ENCODE measurements around the gene CCDC178. TPM values are rescaled to one million over a fixed set of nuclear protein-coding genes. Genes with fewer than 3 reads are reported as not detected.
"Not testable (repeated sequence)": the region's sequence is repeated elsewhere in the genome, so short reads cannot be mapped to it uniquely, and the experiment has no call there.

Gene CCDC178
- total RNA-seq, 4 donors from 2014 or later, result 0.39 to 1.4 TPM; not detected in 2

DNA sequence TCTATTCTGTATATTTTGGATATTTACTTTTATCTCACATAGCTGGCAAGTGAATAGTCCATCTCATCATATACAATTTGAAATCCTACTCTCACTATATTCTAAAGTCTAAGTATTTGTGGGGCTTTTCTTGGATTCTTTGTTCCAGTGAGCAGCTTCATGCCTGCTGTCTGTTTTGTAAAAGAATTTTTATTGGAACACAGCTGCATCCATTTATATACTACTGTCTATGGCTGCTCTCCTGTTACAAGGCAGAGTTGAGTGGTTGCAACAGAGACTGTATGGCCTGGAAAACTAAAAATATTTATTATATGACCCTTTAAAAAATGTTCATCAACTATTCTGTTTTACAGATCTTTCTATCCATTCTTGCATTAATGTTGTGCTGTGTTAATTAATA, 474.4 kb downstream of the CCDC178 start:
- no peak for DNase-seq (ENCODE audit: low spot score in 2 of 2)
- intact Hi-C loops (cut with DNase I; ENCODE audit: low total_unique reads), result no loop called here
- no peak overlapping the region for H3K4me3 ChIP-seq (ENCODE audit: low read depth, poor library complexity, severe bottlenecking)
- no peak for TF ChIP-seq POLR2A (IDR thresholded peaks at IDR 0.05)
- TF ChIP-seq, protein P1, sequence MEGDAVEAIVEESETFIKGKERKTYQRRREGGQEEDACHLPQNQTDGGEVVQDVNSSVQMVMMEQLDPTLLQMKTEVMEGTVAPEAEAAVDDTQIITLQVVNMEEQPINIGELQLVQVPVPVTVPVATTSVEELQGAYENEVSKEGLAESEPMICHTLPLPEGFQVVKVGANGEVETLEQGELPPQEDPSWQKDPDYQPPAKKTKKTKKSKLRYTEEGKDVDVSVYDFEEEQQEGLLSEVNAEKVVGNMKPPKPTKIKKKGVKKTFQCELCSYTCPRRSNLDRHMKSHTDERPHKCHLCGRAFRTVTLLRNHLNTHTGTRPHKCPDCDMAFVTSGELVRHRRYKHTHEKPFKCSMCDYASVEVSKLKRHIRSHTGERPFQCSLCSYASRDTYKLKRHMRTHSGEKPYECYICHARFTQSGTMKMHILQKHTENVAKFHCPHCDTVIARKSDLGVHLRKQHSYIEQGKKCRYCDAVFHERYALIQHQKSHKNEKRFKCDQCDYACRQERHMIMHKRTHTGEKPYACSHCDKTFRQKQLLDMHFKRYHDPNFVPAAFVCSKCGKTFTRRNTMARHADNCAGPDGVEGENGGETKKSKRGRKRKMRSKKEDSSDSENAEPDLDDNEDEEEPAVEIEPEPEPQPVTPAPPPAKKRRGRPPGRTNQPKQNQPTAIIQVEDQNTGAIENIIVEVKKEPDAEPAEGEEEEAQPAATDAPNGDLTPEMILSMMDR (IDR thresholded peaks at IDR 0.05), result no peak

DNA sequence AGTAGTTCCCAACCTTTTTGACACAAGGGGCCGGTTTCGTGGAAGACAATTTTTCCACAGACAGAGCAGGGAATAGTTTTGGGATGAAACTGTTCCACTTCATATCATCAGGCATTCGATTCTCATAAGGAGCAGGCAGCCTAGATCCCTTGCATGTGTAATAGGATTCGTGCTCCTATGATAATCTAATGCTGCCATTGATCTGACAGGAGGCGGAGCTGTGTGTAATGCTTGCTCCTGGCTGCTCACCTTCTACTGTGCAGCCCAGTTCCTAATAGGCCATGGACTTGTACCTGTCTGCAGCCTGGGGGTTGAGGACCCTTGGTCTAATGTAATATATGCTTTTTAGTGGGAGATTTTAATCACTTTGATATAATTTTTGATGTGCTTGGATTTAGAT, 479.0 kb downstream of the CCDC178 start:
- intact Hi-C loops (cut with DNase I; ENCODE audit: low total_unique reads), result no loop called here
- WGBS, 2 donors, result 81 to 87% methylated on average over 5 of the region's 5 CpGs

DNA sequence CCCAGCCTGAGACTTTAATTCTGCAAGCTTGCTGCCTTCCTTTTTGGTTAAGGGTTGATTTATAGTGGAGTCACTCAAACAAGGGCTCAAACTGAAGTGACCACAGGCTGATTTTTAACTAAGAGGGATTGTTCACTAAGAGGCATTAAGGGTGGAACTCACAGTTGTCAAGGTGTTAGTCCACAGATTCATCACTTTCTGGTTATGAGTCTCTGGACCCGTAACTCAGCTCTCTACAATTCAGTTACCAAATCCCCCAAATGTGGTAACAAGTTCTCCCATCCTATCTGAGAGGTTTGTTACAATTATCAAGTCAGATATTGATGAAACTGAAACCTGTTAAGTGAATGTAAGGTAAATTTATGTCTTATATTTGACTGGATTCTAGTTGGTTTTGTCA, 481.8 kb downstream of the CCDC178 start:
- TF ChIP-seq, protein P1 (IDR thresholded peaks at IDR 0.05), result no peak
- no peak for TF ChIP-seq POLR2A (IDR thresholded peaks at IDR 0.05)
- 85 to 86% methylated on average over 1 of the region's 1 CpG for WGBS, 2 donors

More for the DNA sequence above, 479.0 kb downstream of the CCDC178 start:
- H3K4me3 ChIP-seq (ENCODE audit: low read depth, poor library complexity, severe bottlenecking), result no peak overlapping the region
- DNase-seq (ENCODE audit: low spot score in 2 of 2), result no peak
- TF ChIP-seq, protein P1 (IDR thresholded peaks at IDR 0.05), result no peak
- TF ChIP-seq POLR2A (IDR thresholded peaks at IDR 0.05), result no peak

DNA sequence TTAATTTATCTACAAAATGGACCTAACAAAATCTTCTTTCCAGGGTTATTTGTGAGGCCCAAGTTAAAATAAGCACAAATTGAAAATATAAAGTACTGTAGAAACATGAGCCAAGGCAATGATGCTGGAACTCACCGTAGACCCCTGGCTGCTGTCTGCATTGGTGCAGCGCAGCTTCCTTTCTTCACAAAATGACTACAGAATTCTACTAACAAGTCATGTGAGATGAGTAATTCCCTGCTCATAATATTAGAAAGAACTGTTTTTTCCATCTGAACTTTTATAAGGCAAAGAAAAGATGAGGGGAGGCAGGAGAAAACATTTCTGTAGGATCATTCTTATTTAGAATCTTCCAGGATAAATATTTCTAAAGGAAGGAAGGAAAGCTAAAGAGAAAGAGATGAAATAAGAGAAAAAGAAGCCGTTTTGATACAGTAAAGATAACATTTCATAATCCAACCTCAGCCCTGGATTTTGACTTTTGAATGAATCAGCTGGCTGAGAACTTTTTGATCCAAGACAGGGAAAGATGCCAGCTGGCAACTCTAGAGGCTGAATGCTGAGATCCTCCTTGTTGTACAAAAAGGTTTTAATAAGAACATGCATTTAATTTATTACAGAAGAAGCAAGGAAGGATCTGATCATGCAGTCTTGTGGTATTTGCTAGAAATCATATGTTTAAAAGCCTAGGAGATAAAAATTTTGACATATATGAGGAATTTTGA, 483.8 kb downstream of the CCDC178 start:
- no peak overlapping the region for H3K4me3 ChIP-seq (ENCODE audit: low read depth, poor library complexity, severe bottlenecking)
- TF ChIP-seq, protein P1 (IDR thresholded peaks at IDR 0.05), result no peak
- no peak for TF ChIP-seq POLR2A (IDR thresholded peaks at IDR 0.05)
- WGBS, 2 donors, result 31 to 38% methylated on average over 3 of the region's 3 CpGs
- no peak for DNase-seq (ENCODE audit: low spot score in 2 of 2)
- intact Hi-C loops (cut with DNase I; ENCODE audit: low total_unique reads), result no loop called here

More for the DNA sequence above, 481.8 kb downstream of the CCDC178 start:
- no peak overlapping the region for H3K4me3 ChIP-seq (ENCODE audit: low read depth, poor library complexity, severe bottlenecking)
- DNase-seq (ENCODE audit: low spot score in 2 of 2), result no peak
- intact Hi-C loops (cut with DNase I; ENCODE audit: low total_unique reads), result no loop called here

DNA sequence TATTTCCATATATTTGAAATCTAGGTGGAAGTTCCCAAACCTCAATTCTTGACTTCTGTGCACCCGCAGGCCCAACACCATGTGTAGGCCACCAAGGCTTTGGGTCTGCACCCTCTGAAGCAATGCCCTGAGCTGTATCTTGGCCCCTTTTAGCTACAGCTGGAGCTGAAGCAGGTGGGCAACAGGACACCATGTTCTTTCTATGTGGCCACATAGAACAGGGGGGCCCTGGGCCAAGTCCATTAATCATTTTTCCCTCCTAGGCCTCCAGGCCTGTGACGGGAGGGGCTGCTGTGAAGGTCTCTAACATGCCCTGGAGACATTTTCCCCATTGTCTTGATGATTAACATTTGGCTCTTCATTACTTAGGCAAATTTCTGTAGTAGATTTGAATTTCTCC, 488.2 kb downstream of the CCDC178 start:
- H3K4me3 ChIP-seq (ENCODE audit: low read depth, poor library complexity, severe bottlenecking); DNase-seq (ENCODE audit: low spot score in 2 of 2); intact Hi-C loops (cut with DNase I; ENCODE audit: low total_unique reads): not testable (repeated sequence)
- WGBS, 2 donors, result 77 to 79% methylated on average over 2 of the region's 2 CpGs

DNA sequence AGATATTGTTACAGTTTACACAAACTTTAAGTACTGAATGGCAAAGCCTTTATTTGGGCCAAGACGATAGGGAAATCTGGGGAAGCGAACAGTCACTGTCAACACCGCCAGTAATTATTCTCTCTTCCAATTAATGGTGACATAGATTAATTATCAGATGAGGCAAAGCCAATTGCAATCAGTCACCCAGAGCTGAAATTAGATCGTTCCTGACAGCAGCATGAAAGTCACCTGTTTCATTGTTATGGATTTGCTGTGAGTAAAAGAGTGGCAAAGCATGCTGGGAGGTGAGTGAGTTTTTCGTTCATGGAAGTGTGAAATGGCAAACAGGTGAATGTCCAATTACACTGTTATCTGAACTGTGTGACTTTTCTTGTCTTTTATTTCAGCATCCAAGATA, 502.9 kb downstream of the CCDC178 start:
- DNase-seq (ENCODE audit: low spot score in 2 of 2), result no peak
- TF ChIP-seq, protein P1 (IDR thresholded peaks at IDR 0.05), result no peak
- TF ChIP-seq POLR2A (IDR thresholded peaks at IDR 0.05), result no peak
- WGBS, 2 donors, result 73 to 74% methylated on average over 5 of the region's 5 CpGs
- no peak overlapping the region for H3K4me3 ChIP-seq (ENCODE audit: low read depth, poor library complexity, severe bottlenecking)
- intact Hi-C loops (cut with DNase I; ENCODE audit: low total_unique reads), result no loop called here

Data from lower leg skin (tissue), 4 donors.